ENCODE data around the gene PSD4.

Gene PSD4

DNA sequence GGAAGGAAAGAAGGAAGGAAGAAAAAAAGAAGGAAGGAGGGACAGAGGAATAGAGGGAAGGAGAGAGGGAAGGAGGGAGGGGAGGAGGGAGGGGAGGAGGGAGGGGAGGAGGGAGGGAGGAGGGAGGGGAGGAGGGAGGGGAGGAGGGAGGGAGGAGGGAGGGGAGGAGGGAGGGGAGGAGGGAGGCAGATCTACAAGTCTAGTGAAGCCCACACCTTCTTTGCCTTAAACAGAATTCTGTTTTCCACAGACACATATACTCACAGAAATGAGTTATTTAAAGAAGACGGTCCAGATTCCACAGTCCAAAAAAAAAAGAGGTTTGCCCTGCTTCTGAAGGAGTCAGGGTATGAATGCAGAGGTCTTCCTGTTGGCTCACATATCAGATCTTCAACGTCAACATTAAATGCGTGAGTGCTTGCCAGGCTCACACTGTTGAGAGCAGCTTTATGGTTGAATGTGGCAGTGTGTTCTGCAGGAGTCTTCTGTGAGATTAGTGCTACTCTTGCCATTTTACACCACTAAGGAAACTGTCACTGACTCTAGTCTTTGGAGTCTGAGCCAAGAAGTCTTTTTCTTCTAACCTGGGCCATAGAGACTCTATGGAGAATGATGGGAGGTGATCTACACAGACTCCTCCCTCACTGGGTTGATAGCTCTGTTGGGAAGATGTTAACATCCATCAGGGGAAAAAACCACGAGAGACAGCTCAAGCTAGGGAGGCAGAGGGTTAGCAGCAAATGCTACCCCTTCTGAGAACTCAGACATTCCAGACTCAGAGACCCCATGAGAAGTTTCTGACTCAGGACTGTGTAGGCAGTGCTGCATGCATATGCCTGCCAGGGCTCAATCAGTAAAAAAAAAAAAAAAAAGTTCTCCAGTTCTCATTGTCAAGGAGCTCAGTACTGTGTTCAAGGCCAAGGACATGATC, 81.6 kb downstream of the PSD4 start:
- DNase-seq (ENCODE audit: extremely low spot score): no peak
- CTCF ChIA-PET: interaction anchor here (0.8 to 3.6 kb wide), 8 partner anchors 8 to 135 kb away, joined by 3 to 18 read pairs (median 4); no protein-coding TSS in a partner anchor
- TF ChIP-seq, protein P1, sequence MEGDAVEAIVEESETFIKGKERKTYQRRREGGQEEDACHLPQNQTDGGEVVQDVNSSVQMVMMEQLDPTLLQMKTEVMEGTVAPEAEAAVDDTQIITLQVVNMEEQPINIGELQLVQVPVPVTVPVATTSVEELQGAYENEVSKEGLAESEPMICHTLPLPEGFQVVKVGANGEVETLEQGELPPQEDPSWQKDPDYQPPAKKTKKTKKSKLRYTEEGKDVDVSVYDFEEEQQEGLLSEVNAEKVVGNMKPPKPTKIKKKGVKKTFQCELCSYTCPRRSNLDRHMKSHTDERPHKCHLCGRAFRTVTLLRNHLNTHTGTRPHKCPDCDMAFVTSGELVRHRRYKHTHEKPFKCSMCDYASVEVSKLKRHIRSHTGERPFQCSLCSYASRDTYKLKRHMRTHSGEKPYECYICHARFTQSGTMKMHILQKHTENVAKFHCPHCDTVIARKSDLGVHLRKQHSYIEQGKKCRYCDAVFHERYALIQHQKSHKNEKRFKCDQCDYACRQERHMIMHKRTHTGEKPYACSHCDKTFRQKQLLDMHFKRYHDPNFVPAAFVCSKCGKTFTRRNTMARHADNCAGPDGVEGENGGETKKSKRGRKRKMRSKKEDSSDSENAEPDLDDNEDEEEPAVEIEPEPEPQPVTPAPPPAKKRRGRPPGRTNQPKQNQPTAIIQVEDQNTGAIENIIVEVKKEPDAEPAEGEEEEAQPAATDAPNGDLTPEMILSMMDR (IDR thresholded peaks at IDR 0.05; ENCODE audit: control extremely low read depth, extremely low read depth, low read depth, missing control alignments): no peak
- POLR2A ChIA-PET: no interaction called here

DNA sequence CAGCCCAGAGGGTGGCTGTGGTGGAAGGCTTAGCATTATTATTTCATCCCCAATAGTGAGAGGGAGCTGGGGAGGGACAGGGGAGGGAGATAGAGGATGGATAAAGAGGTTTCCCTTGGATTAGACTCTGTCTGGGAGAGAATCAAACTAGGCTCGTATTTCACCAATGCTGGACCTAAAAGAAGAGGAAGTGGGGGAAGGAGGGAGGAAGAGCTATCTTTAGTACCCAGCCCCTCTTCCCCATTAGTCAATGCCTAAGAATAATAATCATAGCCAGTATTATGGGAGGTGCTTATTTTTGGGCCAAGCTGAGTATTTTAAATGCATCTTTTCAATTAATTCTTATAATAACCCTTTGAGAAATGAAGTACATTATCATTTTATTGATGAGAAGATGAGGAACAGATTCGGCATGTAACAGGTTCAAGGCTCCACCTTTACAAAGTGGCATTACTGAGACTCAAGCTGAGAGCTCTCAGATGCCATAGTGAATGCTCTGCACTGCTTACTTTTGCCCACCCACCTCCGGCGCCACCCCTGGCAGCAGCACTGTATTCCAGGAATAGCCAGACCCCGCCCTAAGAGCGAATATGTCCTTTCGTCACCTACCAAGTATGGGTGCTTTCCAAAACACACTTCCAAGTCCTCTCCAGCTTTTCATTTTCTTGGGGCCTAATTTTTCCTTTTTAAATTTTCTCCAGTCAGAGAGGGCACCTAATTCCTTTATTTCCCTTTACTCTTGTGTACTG, 83.9 kb downstream of the PSD4 start:
- TF ChIP-seq, protein P1 (IDR thresholded peaks at IDR 0.05; ENCODE audit: control extremely low read depth, extremely low read depth, low read depth, missing control alignments): no peak
- POLR2A ChIA-PET: no interaction called here
- no peak for DNase-seq (ENCODE audit: extremely low spot score)
- CTCF ChIA-PET: interaction anchor here (0.9 to 3.6 kb wide), 8 partner anchors 8 to 178 kb away, joined by 3 to 18 read pairs (median 4); no protein-coding TSS in a partner anchor

DNA sequence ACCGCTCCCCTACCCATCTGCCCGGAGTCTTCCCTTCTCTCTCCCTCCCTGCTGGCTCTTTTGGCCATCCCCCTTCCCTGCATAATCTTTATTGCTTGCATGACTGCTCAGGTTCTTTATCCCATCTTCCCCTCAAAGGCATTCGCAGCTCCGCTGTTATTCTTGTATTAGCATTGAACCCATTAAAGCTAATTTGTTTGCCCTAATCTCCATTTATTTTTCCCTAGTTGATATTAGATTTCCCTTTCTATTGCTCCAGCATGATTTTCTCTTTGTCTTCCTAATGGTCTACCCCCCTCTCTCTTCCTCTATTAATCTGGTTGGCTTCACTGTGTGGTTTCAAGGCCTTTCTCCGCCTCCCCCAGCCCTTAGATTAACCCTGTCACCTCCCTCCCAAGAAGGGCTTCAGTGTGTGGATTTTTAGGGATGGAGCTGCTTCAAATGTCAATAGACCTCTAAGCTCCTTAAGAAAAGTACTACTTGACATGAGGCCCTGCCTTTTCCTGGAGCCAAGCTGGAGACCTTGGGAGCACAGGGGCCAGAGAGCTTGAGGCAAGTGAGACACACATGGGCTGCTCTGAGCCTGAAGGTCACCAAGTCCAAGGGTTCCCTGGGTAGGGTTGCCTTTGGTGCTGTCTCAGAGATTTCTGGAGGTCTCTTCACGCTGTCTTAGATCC, 84.8 kb downstream of the PSD4 start:
- TF ChIP-seq, protein P1 (IDR thresholded peaks at IDR 0.05; ENCODE audit: control extremely low read depth, extremely low read depth, low read depth, missing control alignments): no peak
- ChIA-PET CTCF (interaction anchor here (1.1 to 3.6 kb wide), 4 partner anchors 9 to 131 kb away, joined by 4 to 18 read pairs (median 6); no protein-coding TSS in a partner anchor), POLR2A (no interaction called here)
- no peak for DNase-seq (ENCODE audit: extremely low spot score)
